ENCODE results near the gene POLD3. TPM values are rescaled to one million over a fixed set of nuclear protein-coding genes. Genes with fewer than 3 reads are reported as not detected.

The POLD3 gene
- total and polyA plus RNA-seq, 4 donors: 7.6 to 21.1 (median 15.0) TPM

GRCh38 chr11:74577181-74577580 lies 15.2 kb upstream of the POLD3 start:
- Histone ChIP-seq H3K4me1 (ENCODE audit: control insufficient read depth in 5 of 5, insufficient read depth in 5 of 5, low read length in 5 of 5) (no peaks in the 10 kb centered on the region), H3K27me3 (ENCODE audit: control insufficient read depth in 3 of 3, insufficient read depth in 3 of 3, low read length in 2 of 3) (no peaks in the 10 kb centered on the region), H3K27ac (ENCODE audit: low read depth in 1 of 2, low read length in 1 of 2) (no peak overlapping the region), H3K4me3 (no peak overlapping the region), H3K9me3 (ENCODE audit: control insufficient read depth in 4 of 4, insufficient read depth in 3 of 4, low read length in 3 of 4) (peaks cover 0 to 3% (median 0%) of the 10 kb centered on the region in 4 donors), H3K9ac (ENCODE audit: insufficient read depth in 1 of 2, low read length in 2 of 2) (no peak overlapping the region), H3K36me3 (ENCODE audit: control insufficient read depth in 4 of 4, insufficient read depth in 4 of 4, low read length in 4 of 4) (no peaks in the 10 kb centered on the region)
- DNase-seq (no peak), ATAC-seq (ENCODE audit: insufficient read depth, low FRiP score) (no peak)
- TF ChIP-seq CTCF (IDR thresholded peaks at IDR 0.05; ENCODE audit: control extremely low read depth, extremely low read depth): no peak
- WGBS, 2 donors: 83 to 91% methylated on average over 3 to 4 of the region's 4 CpGs

GRCh38 chr11:74577624-74578396 lies 14.6 kb upstream of the POLD3 start:
- peak in 2 of 3 donors; percentile 9 to 17 for DNase-seq
- WGBS, 2 donors: 85 to 86% methylated on average over 6 of the region's 6 CpGs
- TF ChIP-seq CTCF (IDR thresholded peaks at IDR 0.05; ENCODE audit: control extremely low read depth, extremely low read depth): no peak
- no peak overlapping the region for H3K9ac ChIP-seq (ENCODE audit: insufficient read depth in 1 of 2, low read length in 2 of 2)
- H3K4me3 ChIP-seq: no peak overlapping the region
- peaks cover 0 to 3% (median 0%) of the 10 kb centered on the region in 4 donors for H3K9me3 ChIP-seq (ENCODE audit: control insufficient read depth in 4 of 4, insufficient read depth in 3 of 4, low read length in 3 of 4)
- H3K27me3 ChIP-seq (ENCODE audit: control insufficient read depth in 3 of 3, insufficient read depth in 3 of 3, low read length in 2 of 3): no peaks in the 10 kb centered on the region
- ATAC-seq (ENCODE audit: insufficient read depth, low FRiP score): no peak
- no peak overlapping the region for H3K27ac ChIP-seq (ENCODE audit: low read depth in 1 of 2, low read length in 1 of 2)
- no peaks in the 10 kb centered on the region for H3K36me3 ChIP-seq (ENCODE audit: control insufficient read depth in 4 of 4, insufficient read depth in 4 of 4, low read length in 4 of 4)
- H3K4me1 ChIP-seq (ENCODE audit: control insufficient read depth in 5 of 5, insufficient read depth in 5 of 5, low read length in 5 of 5): no peaks in the 10 kb centered on the region

- Histone ChIP-seq H3K27me3 (ENCODE audit: control insufficient read depth in 3 of 3, insufficient read depth in 3 of 3, low read length in 2 of 3) (no peaks in the 10 kb centered on the region), H3K36me3 (ENCODE audit: control insufficient read depth in 4 of 4, insufficient read depth in 4 of 4, low read length in 4 of 4) (no peaks in the 10 kb centered on the region), H3K9ac (ENCODE audit: insufficient read depth in 1 of 2, low read length in 2 of 2) (no peak overlapping the region), H3K27ac (ENCODE audit: low read depth in 1 of 2, low read length in 1 of 2) (no peak overlapping the region), H3K4me3 (no peak overlapping the region), H3K9me3 (ENCODE audit: control insufficient read depth in 4 of 4, insufficient read depth in 3 of 4, low read length in 3 of 4) (no peaks in the 10 kb centered on the region), H3K4me1 (ENCODE audit: control insufficient read depth in 5 of 5, insufficient read depth in 5 of 5, low read length in 5 of 5) (no peaks in the 10 kb centered on the region)
- no peak for ATAC-seq (ENCODE audit: insufficient read depth, low FRiP score)
- TF ChIP-seq CTCF (IDR thresholded peaks at IDR 0.05; ENCODE audit: control extremely low read depth, extremely low read depth): no peak
- DNase-seq: no peak
- 72 to 77% methylated on average over 6 of the region's 6 CpGs for WGBS, 2 donors
Observed at GRCh38 chr11:74579577-74580270, 12.7 kb upstream of the POLD3 start.
